Kidney (tissue), 14 donors: ENCODE measurements around the gene SUPV3L1. TPM values are rescaled to one million over a fixed set of nuclear protein-coding genes. Genes with fewer than 3 reads are reported as not detected.

Source experiments
- DNase-seq, 5 donors: peaks; one replicate each; pipeline ENCODE4 v3.0.0-alpha.2; 2013 to 2020
- FAIRE-seq: peaks from 2 replicates; lab custom pipeline; 2012; peaks lifted over from hg19 to GRCh38; lab: Jason Lieb, UNC
- H3K27ac ChIP-seq, 2 donors: one replicate each; pipeline ENCODE4 v1.7.0; 2013; ENCODE audit warnings: low read depth in 2 of 2, low read length in 2 of 2, inconsistent platforms in 1 of 2
- H3K27me3 ChIP-seq: one replicate; pipeline ENCODE4 v1.7.1; 2013; ENCODE audit warnings: low read length, inconsistent platforms; ENCODE audit not compliant: control insufficient read depth, insufficient read depth
- H3K36me3 ChIP-seq, 3 donors: one replicate each; pipeline versions ENCODE4 v1.7.0 to v1.7.1; 2013; ENCODE audit warnings: low read length in 3 of 3, control low read depth in 1 of 3, inconsistent platforms in 1 of 3; ENCODE audit not compliant: insufficient read depth in 3 of 3, control insufficient read depth in 2 of 3
- H3K4me1 ChIP-seq, 3 donors: one replicate each; pipeline versions ENCODE4 v1.7.0 to v1.7.1; 2013; ENCODE audit warnings: low read length in 3 of 3, inconsistent platforms in 1 of 3, low read depth in 1 of 3; ENCODE audit not compliant: control insufficient read depth in 2 of 3, insufficient read depth in 2 of 3
- H3K4me3 ChIP-seq, 3 donors: one replicate each; pipeline versions ENCODE4 v1.7.0 to v1.8.1; 2013; ENCODE audit warnings: low read length in 3 of 3, control low read depth in 1 of 3, inconsistent platforms in 1 of 3
- H3K9ac ChIP-seq, 3 donors: one replicate each; pipeline versions ENCODE4 v1.7.0 to v1.7.1; 2013; ENCODE audit warnings: low read length in 3 of 3, control low read depth in 1 of 3, inconsistent platforms in 1 of 3
- H3K9me3 ChIP-seq, 3 donors: one replicate each; pipeline versions ENCODE4 v1.7.0 to v1.7.1; 2013; ENCODE audit warnings: low read length in 3 of 3, control low read depth in 1 of 3, inconsistent platforms in 1 of 3; ENCODE audit not compliant: control insufficient read depth in 2 of 3, insufficient read depth in 1 of 3
- intact Hi-C: fragments of 100-400 bp; cut with DNase I; formaldehyde crosslinking; loops from one replicate; pipeline ENCODE4 v1.11.1; 2022
- polyA plus RNA-seq: library from polyadenylated mRNA; stranded (reverse); fragments of 350-450 nt; fragmentation: Illumina TruSeq; extraction: RNeasy Lipid Tissue Mini Kit (QIAGEN cat#74804); gene quantifications from one replicate; pipeline ENCODE4 v1.2.3, GENCODE V29; 2014; ENCODE audit warnings: low read depth, low replicate concordance; ENCODE audit not compliant: insufficient read depth
- total RNA-seq: library from RNA; stranded (reverse); fragmentation: NEBNext Ultra II Directional; extraction: Animal tissue kit (Norgen Biotek cat#: 25700); gene quantifications from one replicate; pipeline ENCODE4 v1.2.1, GENCODE V29; 2021
- TF ChIP-seq, protein P1 (sequence below): IDR thresholded peaks from 3 replicates; pipeline ENCODE4 v1.5.1; 2012; ENCODE audit warnings: mild to moderate bottlenecking, moderate library complexity, borderline replicate concordance; ENCODE audit not compliant: insufficient read depth; ENCODE audit errors: extremely low read depth
- donor health status: control.
- donor health status: control.
- donor health status: control.
- donor health status: control.
- donor health status: control.
- donor health status: DM: yes; HTN: yes; CAD: no.
- donor health status: Normal renal cell carcinoma (clear cell type).

SUPV3L1 gene
- total and polyA plus RNA-seq, 2 donors from 2014 or later = 25.1 to 48.3 TPM

GRCh38 chr10:69242040-69242851 lies 62.2 kb downstream of the SUPV3L1 start:
- Histone ChIP-seq H3K4me1 (peaks cover 0 to 3% (median 0%) of the 10 kb centered on the region in 3 donors), H3K36me3 (peaks cover 0 to 14% (median 5%) of the 10 kb centered on the region in 3 donors), H3K27ac (no peak overlapping the region), H3K9ac (no peak overlapping the region), H3K27me3 (no peaks in the 10 kb centered on the region), H3K9me3 (no peaks in the 10 kb centered on the region), H3K4me3 (no peak overlapping the region)
- TF ChIP-seq, protein P1, sequence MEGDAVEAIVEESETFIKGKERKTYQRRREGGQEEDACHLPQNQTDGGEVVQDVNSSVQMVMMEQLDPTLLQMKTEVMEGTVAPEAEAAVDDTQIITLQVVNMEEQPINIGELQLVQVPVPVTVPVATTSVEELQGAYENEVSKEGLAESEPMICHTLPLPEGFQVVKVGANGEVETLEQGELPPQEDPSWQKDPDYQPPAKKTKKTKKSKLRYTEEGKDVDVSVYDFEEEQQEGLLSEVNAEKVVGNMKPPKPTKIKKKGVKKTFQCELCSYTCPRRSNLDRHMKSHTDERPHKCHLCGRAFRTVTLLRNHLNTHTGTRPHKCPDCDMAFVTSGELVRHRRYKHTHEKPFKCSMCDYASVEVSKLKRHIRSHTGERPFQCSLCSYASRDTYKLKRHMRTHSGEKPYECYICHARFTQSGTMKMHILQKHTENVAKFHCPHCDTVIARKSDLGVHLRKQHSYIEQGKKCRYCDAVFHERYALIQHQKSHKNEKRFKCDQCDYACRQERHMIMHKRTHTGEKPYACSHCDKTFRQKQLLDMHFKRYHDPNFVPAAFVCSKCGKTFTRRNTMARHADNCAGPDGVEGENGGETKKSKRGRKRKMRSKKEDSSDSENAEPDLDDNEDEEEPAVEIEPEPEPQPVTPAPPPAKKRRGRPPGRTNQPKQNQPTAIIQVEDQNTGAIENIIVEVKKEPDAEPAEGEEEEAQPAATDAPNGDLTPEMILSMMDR = no peak
- DNase-seq (no peak), FAIRE-seq (no peak)
- intact Hi-C loops = no loop called here

DNA sequence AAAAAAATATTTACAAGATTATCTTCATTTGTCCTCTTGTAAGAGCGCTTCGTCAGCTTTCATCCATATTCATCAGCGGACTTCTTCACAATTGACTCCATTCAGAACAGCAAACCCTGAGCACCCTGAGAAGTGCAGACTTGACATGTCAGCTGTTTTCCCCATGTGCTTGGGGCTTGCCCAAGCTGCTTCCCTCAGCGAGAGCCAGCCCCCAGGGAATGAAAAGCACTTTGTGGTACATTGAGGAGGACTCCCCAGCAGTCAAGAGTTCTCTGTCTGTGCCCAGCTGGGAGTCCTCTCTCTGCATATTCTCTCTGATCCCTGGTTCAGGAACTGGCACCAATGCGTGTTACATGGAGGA lies 62.8 kb downstream of the SUPV3L1 start:
- TF ChIP-seq, protein P1 = no peak
- no peak overlapping the region for H3K27ac ChIP-seq
- H3K4me1 ChIP-seq = peaks cover 0 to 1% (median 0%) of the 10 kb centered on the region in 3 donors
- H3K27me3 ChIP-seq = no peaks in the 10 kb centered on the region
- no peaks in the 10 kb centered on the region for H3K9me3 ChIP-seq
- peaks cover 0 to 14% (median 5%) of the 10 kb centered on the region in 3 donors for H3K36me3 ChIP-seq
- DNase-seq (no peak), FAIRE-seq (no peak)
- H3K9ac ChIP-seq = no peak overlapping the region
- H3K4me3 ChIP-seq = no peak overlapping the region
- intact Hi-C loops = no loop called here

DNA sequence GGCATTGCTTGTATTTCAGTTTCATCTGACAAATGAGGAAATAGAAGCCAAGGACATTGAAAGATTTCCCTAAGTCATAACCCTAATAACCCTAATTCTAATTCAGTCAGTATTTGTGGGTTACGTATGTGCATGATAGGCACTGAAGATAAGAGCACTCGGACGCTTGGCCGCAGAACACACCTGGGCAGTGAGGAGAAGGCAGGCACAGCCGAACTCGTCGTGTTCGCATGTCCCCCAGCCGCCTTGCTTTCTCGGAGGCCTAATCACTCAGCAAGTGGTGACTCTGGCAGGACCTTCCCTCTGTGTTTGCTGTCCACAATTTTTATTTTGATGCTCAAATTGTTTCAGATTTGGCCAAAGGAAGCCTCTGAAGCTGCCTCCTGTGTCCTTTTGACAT lies 63.8 kb downstream of the SUPV3L1 start:
- intact Hi-C loops = no loop called here
- no peak overlapping the region for H3K9ac ChIP-seq
- H3K4me1 ChIP-seq = no peaks in the 10 kb centered on the region
- no peaks in the 10 kb centered on the region for H3K9me3 ChIP-seq
- H3K4me3 ChIP-seq = no peak overlapping the region
- TF ChIP-seq, protein P1 = no peak
- no peak overlapping the region for H3K27ac ChIP-seq
- DNase-seq = no peak
- peaks cover 0 to 14% (median 5%) of the 10 kb centered on the region in 3 donors for H3K36me3 ChIP-seq
- no peaks in the 10 kb centered on the region for H3K27me3 ChIP-seq
- FAIRE-seq = no peak
